ENCODE results near the gene MORC3.

The MORC3 gene

DNA sequence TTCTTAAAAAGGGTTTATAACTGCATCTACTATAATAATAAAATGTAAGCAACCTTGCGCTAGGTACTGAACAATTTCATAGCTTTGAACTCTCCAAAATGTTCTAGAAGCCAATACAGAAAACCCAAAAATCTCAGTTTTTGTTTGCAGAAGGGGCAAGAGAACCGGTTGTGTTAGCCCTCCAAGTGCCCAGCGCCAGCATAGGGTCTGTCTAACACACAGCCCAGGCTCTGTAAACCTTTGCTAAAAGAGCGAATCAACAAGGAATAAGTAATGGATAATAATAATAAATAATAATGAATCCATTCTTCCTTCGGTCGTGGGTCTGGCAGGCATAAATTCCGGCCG, 64.9 kb downstream of the MORC3 start:
- TF ChIP-seq, protein P1, sequence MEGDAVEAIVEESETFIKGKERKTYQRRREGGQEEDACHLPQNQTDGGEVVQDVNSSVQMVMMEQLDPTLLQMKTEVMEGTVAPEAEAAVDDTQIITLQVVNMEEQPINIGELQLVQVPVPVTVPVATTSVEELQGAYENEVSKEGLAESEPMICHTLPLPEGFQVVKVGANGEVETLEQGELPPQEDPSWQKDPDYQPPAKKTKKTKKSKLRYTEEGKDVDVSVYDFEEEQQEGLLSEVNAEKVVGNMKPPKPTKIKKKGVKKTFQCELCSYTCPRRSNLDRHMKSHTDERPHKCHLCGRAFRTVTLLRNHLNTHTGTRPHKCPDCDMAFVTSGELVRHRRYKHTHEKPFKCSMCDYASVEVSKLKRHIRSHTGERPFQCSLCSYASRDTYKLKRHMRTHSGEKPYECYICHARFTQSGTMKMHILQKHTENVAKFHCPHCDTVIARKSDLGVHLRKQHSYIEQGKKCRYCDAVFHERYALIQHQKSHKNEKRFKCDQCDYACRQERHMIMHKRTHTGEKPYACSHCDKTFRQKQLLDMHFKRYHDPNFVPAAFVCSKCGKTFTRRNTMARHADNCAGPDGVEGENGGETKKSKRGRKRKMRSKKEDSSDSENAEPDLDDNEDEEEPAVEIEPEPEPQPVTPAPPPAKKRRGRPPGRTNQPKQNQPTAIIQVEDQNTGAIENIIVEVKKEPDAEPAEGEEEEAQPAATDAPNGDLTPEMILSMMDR (IDR thresholded peaks at IDR 0.05; ENCODE audit: low read depth, low read length, poor library complexity, severe bottlenecking) = no peak
- no peak for TF ChIP-seq EZH2phosphoT487 (IDR thresholded peaks at IDR 0.05; ENCODE audit: borderline replicate concordance, low read length)
- peak overlapping the region; percentile 79 for H3K4me3 ChIP-seq (ENCODE audit: low read length)

DNA sequence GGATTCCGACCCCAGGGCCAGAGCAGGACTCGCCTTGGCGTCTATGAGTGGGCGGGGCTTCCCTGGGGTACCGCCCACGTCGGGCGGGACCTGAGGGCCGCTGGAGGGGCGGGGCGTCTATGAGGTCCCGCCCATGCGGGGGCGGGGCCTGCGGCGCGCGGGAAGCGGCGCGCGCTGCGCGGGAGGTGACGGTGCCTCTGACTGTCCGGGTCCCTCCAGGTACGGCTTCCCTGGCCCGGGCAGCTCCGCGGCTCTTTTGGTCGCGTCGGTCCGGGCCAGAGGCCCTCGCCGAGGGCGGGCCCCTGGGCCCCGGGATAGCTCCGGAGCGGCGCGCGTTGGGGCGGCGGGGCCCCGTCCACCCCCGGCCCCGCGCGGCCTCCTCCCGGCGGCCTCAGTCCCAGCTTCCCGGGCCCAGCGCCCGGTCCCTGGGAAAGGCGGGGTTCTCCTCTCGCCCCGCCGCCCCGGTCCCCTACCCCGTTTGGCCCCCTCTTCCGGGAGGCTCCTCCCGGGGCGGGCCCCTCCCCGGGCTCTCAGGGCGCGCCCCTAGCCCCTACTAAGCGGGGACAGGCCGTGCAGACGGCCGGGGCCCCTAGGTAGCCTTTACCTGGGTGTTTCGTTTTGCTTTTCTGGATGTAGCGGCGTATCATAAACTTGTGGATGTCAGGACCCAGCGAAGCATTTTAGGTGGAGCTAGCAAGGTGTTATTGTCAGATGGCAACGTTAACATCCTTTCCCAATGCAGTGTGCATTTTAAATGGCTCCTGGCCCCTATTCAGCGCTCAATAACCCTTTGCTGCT, 65.4 kb downstream of the MORC3 start, which contains the start of gene CHAF1B:
TSS of gene CHAF1B (plus strand) at position 160 of the 798 bp plus-strand sequence. CDS start 745 bp downstream, outside the sequence.
- Histone ChIP-seq H3K36me3 (ENCODE audit: control insufficient read depth, low read length) (peaks cover 38% of the 10 kb centered on the region), H3F3A (ENCODE audit: control insufficient read depth, insufficient read depth) (no peaks in the 10 kb centered on the region), H3K27ac (ENCODE audit: low read depth, low read length) (peak within 1 kb of the TSS; percentile 31; the same call in 1 of the 2 replicates), H3K9me2 (replicated peaks; ENCODE audit: control insufficient read depth, low read length) (no peaks in the 10 kb centered on the region), H3K4me3 (ENCODE audit: low read length) (peak within 1 kb of the TSS; percentile 79), H3K27me3 (ENCODE audit: control insufficient read depth, low read length) (no peaks in the 10 kb centered on the region), H3K4me1 (ENCODE audit: control insufficient read depth, low read length) (peaks cover 8% of the 10 kb centered on the region), H4K20me1 (ENCODE audit: control insufficient read depth, insufficient read depth, low read depth, low read length) (no peaks in the 10 kb centered on the region), H3K4me2 (ENCODE audit: low read length) (peak within 1 kb of the TSS; percentile 65), H3K79me2 (ENCODE audit: control insufficient read depth, low read length) (peaks cover 23% of the 10 kb centered on the region), H3K9me3 (ENCODE audit: control insufficient read depth, insufficient read depth, low read length) (no peaks in the 10 kb centered on the region)
- no peak for TF ChIP-seq EZH2phosphoT487 (IDR thresholded peaks at IDR 0.05; ENCODE audit: borderline replicate concordance, low read length)
- TF ChIP-seq, protein P1 (IDR thresholded peaks at IDR 0.05; ENCODE audit: low read depth, low read length, poor library complexity, severe bottlenecking) = no peak

More for the DNA sequence above, 64.9 kb downstream of the MORC3 start:
- H3K9me3 ChIP-seq (ENCODE audit: control insufficient read depth, insufficient read depth, low read length) = no peaks in the 10 kb centered on the region
- no peaks in the 10 kb centered on the region for H3K27me3 ChIP-seq (ENCODE audit: control insufficient read depth, low read length)
- H3K79me2 ChIP-seq (ENCODE audit: control insufficient read depth, low read length) = peaks cover 23% of the 10 kb centered on the region
- no peaks in the 10 kb centered on the region for H3K9me2 ChIP-seq (replicated peaks; ENCODE audit: control insufficient read depth, low read length)
- no peaks in the 10 kb centered on the region for H3F3A ChIP-seq (ENCODE audit: control insufficient read depth, insufficient read depth)
- H3K4me2 ChIP-seq (ENCODE audit: low read length) = peak overlapping the region; percentile 65
- H4K20me1 ChIP-seq (ENCODE audit: control insufficient read depth, insufficient read depth, low read depth, low read length) = no peaks in the 10 kb centered on the region
- no peak overlapping the region for H3K27ac ChIP-seq (ENCODE audit: low read depth, low read length)
- H3K36me3 ChIP-seq (ENCODE audit: control insufficient read depth, low read length) = peaks cover 34% of the 10 kb centered on the region
- peaks cover 8% of the 10 kb centered on the region for H3K4me1 ChIP-seq (ENCODE audit: control insufficient read depth, low read length)

DNA sequence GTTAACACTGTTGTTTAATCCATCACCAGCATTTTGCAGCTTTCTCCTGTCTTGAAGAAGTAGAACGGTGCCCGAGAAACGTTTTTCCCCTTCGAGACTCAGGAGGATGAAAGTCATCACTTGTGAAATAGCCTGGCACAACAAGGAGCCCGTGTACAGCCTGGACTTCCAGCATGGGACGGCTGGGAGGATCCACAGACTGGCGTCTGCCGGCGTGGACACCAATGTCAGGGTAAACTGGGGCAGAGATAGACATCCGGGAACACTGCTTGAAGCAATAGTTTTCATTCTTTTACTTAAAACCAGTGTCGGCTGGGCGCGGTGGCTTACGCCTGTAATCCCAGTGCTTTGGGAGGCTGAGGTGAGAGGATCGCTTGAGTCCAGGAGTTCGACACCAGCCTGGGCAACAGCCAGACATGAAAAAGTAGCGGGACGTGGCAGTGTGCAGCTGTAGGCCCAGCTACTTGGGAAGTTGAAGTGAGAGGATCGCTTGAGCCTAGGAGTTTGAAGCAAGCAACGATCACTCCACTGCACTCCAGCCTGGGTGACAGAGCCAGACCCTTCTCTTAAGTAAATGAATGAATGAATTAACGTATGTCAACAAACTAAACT, 66.1 kb downstream of the MORC3 start:
- H3K27ac ChIP-seq (ENCODE audit: low read depth, low read length) = no peak overlapping the region
- no peaks in the 10 kb centered on the region for H3K27me3 ChIP-seq (ENCODE audit: control insufficient read depth, low read length)
- no peaks in the 10 kb centered on the region for H3K9me2 ChIP-seq (replicated peaks; ENCODE audit: control insufficient read depth, low read length)
- no peaks in the 10 kb centered on the region for H4K20me1 ChIP-seq (ENCODE audit: control insufficient read depth, insufficient read depth, low read depth, low read length)
- peaks cover 23% of the 10 kb centered on the region for H3K79me2 ChIP-seq (ENCODE audit: control insufficient read depth, low read length)
- peak overlapping the region; percentile 79 for H3K4me3 ChIP-seq (ENCODE audit: low read length)
- H3K36me3 ChIP-seq (ENCODE audit: control insufficient read depth, low read length) = peaks cover 45% of the 10 kb centered on the region
- peaks cover 8% of the 10 kb centered on the region for H3K4me1 ChIP-seq (ENCODE audit: control insufficient read depth, low read length)
- H3K9me3 ChIP-seq (ENCODE audit: control insufficient read depth, insufficient read depth, low read length) = no peaks in the 10 kb centered on the region
- no peaks in the 10 kb centered on the region for H3F3A ChIP-seq (ENCODE audit: control insufficient read depth, insufficient read depth)
- no peak for TF ChIP-seq EZH2phosphoT487 (IDR thresholded peaks at IDR 0.05; ENCODE audit: borderline replicate concordance, low read length)
- TF ChIP-seq, protein P1 (IDR thresholded peaks at IDR 0.05; ENCODE audit: low read depth, low read length, poor library complexity, severe bottlenecking) = no peak
- H3K4me2 ChIP-seq (ENCODE audit: low read length) = peak overlapping the region; percentile 65
